Stimulated activated CD8-positive, alpha-beta memory T cell treated with anti-CD3 and anti-CD28 coated beads, Interleukin-7, amount 100 ng/mL, for 48 hours (primary cell): ENCODE results near the gene ATF7IP.

ENCODE experiments used
- DNase-seq, 2 donors: peaks; one replicate each; pipeline ENCODE4 v3.0.0-alpha.2; 2020; ENCODE audit warnings: low read depth in 1 of 2; ENCODE audit errors: extremely low read depth in 1 of 2

The ATF7IP gene

GRCh38 chr12:14410177-14410576, 44.7 kb downstream of the ATF7IP start:
- DNase-seq = no peak

DNA sequence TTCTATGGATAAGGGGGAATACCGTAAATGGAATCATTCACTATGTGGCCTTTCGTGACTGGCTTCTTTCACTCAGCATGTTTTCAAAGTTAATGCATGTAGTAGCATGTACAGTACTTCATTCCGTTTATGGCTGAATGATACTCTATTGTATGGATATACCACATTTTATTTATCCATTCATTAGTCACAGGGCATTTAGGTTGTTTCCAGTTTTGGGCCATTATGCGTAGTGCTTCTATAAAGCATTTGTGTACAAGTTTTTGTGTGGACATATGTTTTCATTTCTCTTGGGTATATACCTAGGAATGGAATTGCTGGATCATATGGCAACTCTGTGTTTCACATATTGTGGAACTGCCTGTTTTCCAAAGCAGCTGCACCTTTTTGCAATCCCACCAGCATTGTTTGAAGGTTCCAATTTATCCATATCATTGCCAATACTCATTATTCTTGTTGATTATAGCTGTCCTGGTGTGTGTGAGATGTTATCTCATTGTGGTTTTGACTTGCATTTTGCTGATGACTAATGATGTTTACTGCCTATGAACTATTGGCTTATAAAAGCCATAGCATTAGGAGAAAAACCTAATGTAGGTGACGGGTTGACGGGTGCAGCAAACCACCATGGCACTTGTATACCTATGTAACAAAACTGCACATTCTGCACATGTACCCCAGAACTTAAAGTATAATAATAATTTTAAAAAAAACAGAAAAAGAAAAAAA, 45.5 kb downstream of the ATF7IP start:
- DNase-seq = no peak

DNA sequence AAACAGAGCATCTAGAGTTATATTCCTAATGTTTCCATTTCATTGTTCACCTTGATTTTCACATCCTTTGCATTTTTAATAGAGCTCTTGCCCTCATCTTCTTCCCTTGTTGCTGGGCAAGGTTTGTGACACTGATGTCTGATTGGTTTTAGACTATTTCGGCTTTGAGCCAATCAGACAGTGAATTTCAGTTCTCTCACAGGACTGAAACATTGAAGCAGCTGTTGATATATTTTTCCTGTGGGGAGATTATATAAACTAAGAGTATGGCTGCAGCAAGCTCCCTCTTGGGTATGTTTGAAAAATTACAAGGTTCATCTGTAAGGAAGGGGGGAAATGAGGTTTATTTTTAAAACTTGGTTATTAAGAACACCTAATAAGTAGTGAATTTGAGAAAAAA, 51.2 kb downstream of the ATF7IP start:
- no peak for DNase-seq

DNA sequence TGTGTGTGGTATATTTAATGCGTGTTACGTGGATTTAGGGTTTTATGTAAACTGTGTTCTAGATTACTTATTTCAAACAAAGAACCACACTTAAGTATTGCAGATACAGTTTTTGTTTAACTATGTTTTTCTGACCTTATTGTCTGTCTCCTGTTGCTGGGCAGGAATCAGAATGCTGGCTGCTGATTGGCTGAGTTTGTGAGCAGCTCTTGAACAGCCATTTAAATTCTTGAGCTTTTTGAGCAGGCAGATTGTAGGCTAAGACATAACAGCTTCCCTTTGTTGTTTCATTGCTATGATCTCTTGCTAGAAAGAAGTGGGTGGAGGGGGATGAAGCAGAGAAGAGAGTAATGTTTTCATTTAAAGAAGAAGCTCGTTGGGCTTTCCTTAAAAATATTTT, 52.2 kb downstream of the ATF7IP start:
- DNase-seq = peak in 1 of 2 donors; percentile 47

GRCh38 chr12:14418451-14418890, 53.0 kb downstream of the ATF7IP start:
- DNase-seq = no peak

GRCh38 chr12:14422516-14423230, 57.2 kb downstream of the ATF7IP start:
- no peak for DNase-seq

GRCh38 chr12:14424545-14424944, 59.1 kb downstream of the ATF7IP start:
- DNase-seq = no peak

GRCh38 chr12:14426792-14427191, 61.3 kb downstream of the ATF7IP start:
- no peak for DNase-seq

DNA sequence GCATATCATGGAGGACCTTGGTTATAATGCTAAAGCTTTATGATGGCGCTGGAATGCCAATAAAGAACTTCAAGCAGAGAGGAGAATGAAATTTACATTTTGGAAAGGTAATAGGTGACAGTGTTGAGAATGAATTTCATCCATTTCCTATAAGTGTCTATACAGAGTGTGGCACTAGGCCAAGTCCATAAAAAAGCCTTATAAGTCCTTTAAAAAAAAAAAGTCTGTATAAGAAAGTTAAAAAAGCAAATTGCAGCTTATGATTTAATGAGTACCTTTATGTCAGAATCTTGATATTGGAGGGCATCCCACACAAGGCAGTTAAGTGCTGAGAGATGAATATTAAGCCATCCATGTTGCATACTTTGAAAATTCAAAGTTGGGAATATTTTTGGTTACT, 62.4 kb downstream of the ATF7IP start:
- DNase-seq = no peak

DNA sequence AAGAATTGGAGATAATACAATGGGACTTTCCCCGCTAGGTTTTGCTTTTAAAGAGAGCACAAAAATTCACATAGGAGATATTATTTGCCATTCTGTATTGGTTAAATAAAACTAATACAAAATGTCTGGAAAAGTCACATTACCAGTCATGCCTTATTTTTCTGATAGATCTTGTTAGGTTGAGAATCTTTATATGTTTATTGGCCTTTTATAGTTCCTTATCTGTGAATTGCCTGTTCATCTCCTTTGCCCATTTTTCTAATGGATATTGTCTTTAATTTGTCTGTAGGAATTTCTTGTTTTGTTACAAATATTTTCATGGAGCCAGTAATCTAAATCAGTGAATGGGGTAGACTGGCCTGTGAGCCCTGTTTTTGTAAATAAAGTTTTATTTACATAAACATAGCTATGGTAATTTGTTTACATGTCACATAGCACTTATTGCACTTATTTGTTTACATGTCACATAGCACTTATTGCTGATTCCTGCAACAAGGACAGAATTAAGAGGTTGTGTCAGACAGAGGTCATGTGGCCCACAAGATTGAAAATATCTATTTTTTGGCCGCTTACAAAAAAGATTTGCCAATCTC, 65.0 kb downstream of the ATF7IP start:
- DNase-seq = no peak

- no peak for DNase-seq
Observed at GRCh38 chr12:14431975-14432374, 66.5 kb downstream of the ATF7IP start.

DNA sequence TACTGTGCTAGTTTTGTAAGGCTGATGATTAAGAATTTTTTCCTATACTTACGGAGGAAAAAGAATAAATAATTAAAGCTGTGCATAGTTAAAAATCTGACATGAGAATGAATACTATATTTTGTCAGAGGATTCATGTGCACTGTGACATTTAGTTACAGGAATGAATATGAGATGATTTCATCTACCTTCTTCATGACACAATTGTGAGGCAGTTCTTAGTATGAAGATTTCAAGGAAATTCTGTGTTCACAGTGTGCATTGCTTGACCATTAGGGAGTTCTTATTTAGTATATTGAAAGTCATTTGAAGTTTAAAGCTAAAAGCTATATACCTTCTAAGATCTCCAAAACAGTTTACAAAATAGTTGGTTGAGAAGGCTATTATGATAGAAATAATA, 70.1 kb downstream of the ATF7IP start:
- DNase-seq = no peak

GRCh38 chr12:14442221-14442881, 76.9 kb downstream of the ATF7IP start:
- DNase-seq = no peak

GRCh38 chr12:14443531-14443930, 78.0 kb downstream of the ATF7IP start:
- no peak for DNase-seq

GRCh38 chr12:14450479-14450878, 85.0 kb downstream of the ATF7IP start:
- no peak for DNase-seq

DNA sequence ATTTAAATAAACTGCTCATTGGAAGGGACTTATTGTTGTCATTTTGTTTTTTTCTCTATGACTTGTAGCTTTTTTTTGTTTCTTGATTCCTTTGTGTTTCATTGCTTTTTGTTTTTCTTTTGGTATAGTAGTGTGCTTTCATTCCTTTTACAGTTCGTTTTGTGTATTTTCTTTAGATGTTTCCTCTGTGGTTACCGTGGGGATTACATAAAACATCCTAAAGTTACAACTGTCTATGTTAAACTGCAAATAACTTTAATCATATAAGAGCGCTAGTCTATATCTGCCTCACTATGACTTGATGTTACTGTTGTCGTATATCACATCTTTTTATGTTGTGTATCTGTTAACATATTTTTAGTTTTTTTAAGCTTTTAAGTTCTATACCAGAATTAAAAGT, 86.9 kb downstream of the ATF7IP start:
- no peak for DNase-seq

GRCh38 chr12:14452865-14453264, 87.4 kb downstream of the ATF7IP start:
- no peak for DNase-seq

- no peak for DNase-seq
Observed at GRCh38 chr12:14454098-14454907, 88.8 kb downstream of the ATF7IP start.

- DNase-seq = no peak
Observed at GRCh38 chr12:14460212-14460841, 94.8 kb downstream of the ATF7IP start.

DNA sequence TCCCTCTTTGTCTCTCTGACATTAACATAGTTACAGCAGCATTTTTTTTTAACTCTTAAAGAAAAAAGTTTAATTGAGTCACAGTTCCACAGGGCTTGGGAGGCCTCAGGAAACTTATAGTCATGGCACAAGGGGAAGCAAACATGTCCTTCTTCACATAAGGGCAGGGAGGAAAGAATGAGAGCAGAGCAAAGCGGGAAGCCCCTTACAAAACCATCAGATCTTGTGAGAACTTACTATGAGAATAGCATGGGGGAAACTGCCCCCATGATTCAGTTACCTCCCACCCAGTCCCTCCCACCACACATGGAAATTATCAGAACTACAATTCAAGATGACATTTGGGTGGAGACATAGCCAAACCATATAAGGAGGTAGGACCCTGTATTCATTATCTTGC, 106.0 kb downstream of the ATF7IP start:
- no peak for DNase-seq
